Parathyroid adenoma (tissue), 2 donors: ENCODE measurements around the gene CNTF.
A peak's percentile ranks its signal among the peaks of the same experiment; 100 is the strongest.

Experiments used
- H2AFZ ChIP-seq: fragments of 300-600 bp; sonication (generic); one replicate; pipeline ENCODE4 v1.7.0; 2017; ENCODE audit warnings: antibody characterized with exemption, mild to moderate bottlenecking
- H3K27ac ChIP-seq: fragments of 300-600 bp; sonication (generic); one replicate; pipeline ENCODE4 v1.7.0; 2017
- H3K27me3 ChIP-seq: fragments of 300-600 bp; sonication (generic); one replicate; pipeline ENCODE4 v1.7.0; 2017; ENCODE audit warnings: low read length; ENCODE audit not compliant: control insufficient read depth, insufficient read depth
- H3K36me3 ChIP-seq: fragments of 300-600 bp; sonication (generic); one replicate; pipeline ENCODE4 v1.7.0; 2017; ENCODE audit warnings: low read length; ENCODE audit not compliant: control insufficient read depth, insufficient read depth
- H3K4me1 ChIP-seq: fragments of 300-600 bp; sonication (generic); one replicate; pipeline ENCODE4 v1.7.0; 2017; ENCODE audit warnings: control low read depth
- H3K4me2 ChIP-seq: fragments of 300-600 bp; sonication (generic); one replicate; pipeline ENCODE4 v1.7.0; 2017; ENCODE audit warnings: low read length
- H3K4me3 ChIP-seq: fragments of 300-600 bp; sonication (generic); one replicate; pipeline ENCODE4 v1.7.0; 2017; ENCODE audit warnings: low read depth, low read length
- H3K79me2 ChIP-seq: fragments of 300-600 bp; sonication (generic); one replicate; pipeline ENCODE4 v1.7.0; 2017; ENCODE audit warnings: control low read depth
- H3K9ac ChIP-seq: fragments of 300-600 bp; sonication (generic); one replicate; pipeline ENCODE4 v1.7.0; 2017; ENCODE audit warnings: mild to moderate bottlenecking
- H3K9me3 ChIP-seq: fragments of 300-600 bp; sonication (generic); one replicate; pipeline ENCODE4 v1.7.0; 2017; ENCODE audit warnings: low read length; ENCODE audit not compliant: control insufficient read depth
- TF ChIP-seq, protein P1 (sequence below): fragments of 300-600 bp; sonication (generic); IDR thresholded peaks from one replicate; pipeline ENCODE4 v1.7.0; 2017; ENCODE audit warnings: antibody characterized with exemption, mild to moderate bottlenecking
- donor health status: primary hyperparathyroidism.

CNTF gene

DNA sequence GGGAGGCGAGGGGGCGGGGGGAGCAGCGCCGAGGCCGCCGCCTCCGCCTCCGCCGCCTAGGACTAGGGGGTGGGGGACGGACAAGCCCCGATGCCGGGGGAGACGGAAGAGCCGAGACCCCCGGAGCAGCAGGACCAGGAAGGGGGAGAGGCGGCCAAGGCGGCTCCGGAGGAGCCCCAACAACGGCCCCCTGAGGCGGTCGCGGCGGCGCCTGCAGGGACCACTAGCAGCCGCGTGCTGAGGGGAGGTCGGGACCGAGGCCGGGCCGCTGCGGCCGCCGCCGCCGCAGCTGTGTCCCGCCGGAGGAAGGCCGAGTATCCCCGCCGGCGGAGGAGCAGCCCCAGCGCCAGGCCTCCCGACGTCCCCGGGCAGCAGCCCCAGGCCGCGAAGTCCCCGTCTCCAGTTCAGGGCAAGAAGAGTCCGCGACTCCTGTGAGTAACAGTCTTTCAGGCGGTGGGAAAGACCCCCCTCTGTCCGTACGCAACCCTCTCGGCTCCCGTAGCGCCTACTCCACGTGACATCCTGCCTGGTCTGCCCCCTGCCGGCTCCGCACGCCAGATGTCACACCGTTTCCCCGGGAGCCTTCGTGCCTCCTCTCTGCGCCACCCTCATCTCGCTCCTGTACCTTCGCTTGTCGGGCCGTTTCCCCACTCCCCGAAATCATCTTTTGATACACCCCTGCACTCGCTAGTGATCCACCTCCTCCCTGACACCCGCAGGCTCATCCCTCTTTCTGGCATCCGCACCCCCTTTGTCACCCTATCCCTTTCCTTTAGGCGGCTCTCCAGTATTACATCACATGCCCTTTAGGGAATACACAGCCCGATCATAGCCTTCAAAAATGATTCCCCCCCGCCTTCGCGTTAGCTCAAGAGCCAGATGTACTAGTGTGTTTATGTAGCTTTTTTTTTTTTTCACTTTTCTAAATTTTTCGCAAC, 43.0 kb upstream of the CNTF start:
- Histone ChIP-seq H3K36me3 (no peaks in the 10 kb centered on the region), H3K9me3 (no peaks in the 10 kb centered on the region), H3K4me3 (peak overlapping the region; percentile 88), H3K4me1 (no peaks in the 10 kb centered on the region), H3K27me3 (no peaks in the 10 kb centered on the region), H3K79me2 (peaks cover 14% of the 10 kb centered on the region), H2AFZ (peak overlapping the region; percentile 89), H3K9ac (peak overlapping the region; percentile 94), H3K27ac (peak overlapping the region; percentile 95), H3K4me2 (peak overlapping the region; percentile 71)
- TF ChIP-seq, protein P1, sequence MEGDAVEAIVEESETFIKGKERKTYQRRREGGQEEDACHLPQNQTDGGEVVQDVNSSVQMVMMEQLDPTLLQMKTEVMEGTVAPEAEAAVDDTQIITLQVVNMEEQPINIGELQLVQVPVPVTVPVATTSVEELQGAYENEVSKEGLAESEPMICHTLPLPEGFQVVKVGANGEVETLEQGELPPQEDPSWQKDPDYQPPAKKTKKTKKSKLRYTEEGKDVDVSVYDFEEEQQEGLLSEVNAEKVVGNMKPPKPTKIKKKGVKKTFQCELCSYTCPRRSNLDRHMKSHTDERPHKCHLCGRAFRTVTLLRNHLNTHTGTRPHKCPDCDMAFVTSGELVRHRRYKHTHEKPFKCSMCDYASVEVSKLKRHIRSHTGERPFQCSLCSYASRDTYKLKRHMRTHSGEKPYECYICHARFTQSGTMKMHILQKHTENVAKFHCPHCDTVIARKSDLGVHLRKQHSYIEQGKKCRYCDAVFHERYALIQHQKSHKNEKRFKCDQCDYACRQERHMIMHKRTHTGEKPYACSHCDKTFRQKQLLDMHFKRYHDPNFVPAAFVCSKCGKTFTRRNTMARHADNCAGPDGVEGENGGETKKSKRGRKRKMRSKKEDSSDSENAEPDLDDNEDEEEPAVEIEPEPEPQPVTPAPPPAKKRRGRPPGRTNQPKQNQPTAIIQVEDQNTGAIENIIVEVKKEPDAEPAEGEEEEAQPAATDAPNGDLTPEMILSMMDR: peak; percentile 61

DNA sequence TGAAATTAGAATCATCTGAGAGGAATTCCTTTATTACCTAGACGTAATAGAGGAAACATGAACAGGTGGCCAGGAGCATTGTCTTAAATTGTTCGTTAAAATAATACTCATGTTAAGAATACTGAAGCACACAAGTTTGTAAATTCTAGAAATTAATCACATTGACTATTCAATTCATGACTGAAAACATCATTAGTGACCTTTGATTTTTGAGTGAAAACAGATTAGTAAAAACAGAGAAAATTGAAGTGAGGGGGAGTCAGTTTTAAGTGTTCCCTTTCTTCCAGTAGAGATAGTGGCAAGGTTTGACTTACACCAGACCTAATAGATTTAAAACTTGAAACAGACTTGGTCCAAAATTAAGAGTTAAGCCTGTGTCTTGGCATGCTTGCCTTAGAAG, 42.2 kb upstream of the CNTF start:
- Histone ChIP-seq H3K36me3 (no peaks in the 10 kb centered on the region), H3K4me2 (peak overlapping the region; percentile 71), H3K4me3 (peak overlapping the region; percentile 88), H3K79me2 (peaks cover 14% of the 10 kb centered on the region), H3K4me1 (no peaks in the 10 kb centered on the region), H3K27me3 (no peaks in the 10 kb centered on the region), H3K9me3 (no peaks in the 10 kb centered on the region), H3K9ac (no peak overlapping the region), H2AFZ (no peak overlapping the region), H3K27ac (peak overlapping the region; percentile 95)
- TF ChIP-seq, protein P1: no peak

DNA sequence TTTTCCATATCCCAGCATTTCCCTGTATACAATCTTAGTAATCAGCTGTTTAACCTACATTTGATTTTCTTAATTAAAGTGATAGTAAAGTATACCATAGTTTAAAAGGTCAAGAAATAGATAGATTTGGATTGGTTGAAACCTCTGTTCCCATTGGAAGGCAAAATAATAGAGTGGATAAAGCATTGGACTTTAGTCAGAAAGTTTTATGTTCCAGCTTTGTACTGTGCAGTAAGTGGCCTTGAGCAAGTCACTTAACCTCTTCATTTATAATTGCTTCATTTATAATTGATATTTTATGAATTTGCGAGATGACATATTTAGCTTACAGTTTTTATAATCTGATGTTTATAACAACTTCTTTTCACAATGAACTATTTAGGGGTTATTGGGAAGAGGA, 40.0 kb upstream of the CNTF start:
- no peak overlapping the region for H3K4me3 ChIP-seq
- TF ChIP-seq, protein P1: no peak
- H2AFZ ChIP-seq: no peak overlapping the region
- H3K36me3 ChIP-seq: no peaks in the 10 kb centered on the region
- H3K27ac ChIP-seq: no peak overlapping the region
- no peaks in the 10 kb centered on the region for H3K27me3 ChIP-seq
- H3K79me2 ChIP-seq: peaks cover 16% of the 10 kb centered on the region
- H3K4me2 ChIP-seq: no peak overlapping the region
- no peaks in the 10 kb centered on the region for H3K9me3 ChIP-seq
- H3K9ac ChIP-seq: no peak overlapping the region
- peaks cover 4% of the 10 kb centered on the region for H3K4me1 ChIP-seq

DNA sequence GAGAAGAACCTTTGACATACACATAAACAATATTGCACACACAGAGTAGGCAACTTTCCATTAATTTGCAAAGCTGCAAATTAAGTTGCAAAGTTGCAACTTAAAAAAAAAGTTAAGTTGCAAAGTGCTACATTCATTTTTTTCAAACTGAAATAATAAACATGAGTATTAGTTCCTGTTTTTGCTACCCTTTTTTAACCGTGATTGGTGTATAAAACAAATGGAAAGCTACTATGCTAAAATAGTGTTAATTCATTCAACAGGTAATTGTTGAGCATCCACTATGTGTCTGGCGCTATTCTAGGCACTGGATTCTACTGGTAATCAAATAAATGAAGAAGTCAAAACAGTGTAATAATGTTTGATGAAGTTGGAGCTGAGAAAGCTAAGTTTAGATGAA, 35.5 kb upstream of the CNTF start:
- no peak overlapping the region for H3K4me3 ChIP-seq
- no peak overlapping the region for H3K4me2 ChIP-seq
- peaks cover 4% of the 10 kb centered on the region for H3K4me1 ChIP-seq
- no peaks in the 10 kb centered on the region for H3K36me3 ChIP-seq
- H3K27me3 ChIP-seq: no peaks in the 10 kb centered on the region
- H3K79me2 ChIP-seq: peaks cover 20% of the 10 kb centered on the region
- TF ChIP-seq, protein P1: no peak
- H3K9ac ChIP-seq: no peak overlapping the region
- no peaks in the 10 kb centered on the region for H3K9me3 ChIP-seq
- no peak overlapping the region for H3K27ac ChIP-seq
- no peak overlapping the region for H2AFZ ChIP-seq
